Stimulated activated CD4-positive, alpha-beta T cell treated with anti-CD3 and anti-CD28 coated beads, Interleukin-4, amount 100 ng/mL, for 48 hours (primary cell): ENCODE measurements around the gene WDFY3.
"Not testable (repeated sequence)": the region's sequence is repeated elsewhere in the genome, so short reads cannot be mapped to it uniquely, and the experiment has no call there.

Experiments
- DNase-seq, 2 donors: peaks; one replicate each; pipeline ENCODE4 v3.0.0-alpha.2; 2020; ENCODE audit warnings: low read depth in 2 of 2

Gene WDFY3

DNA sequence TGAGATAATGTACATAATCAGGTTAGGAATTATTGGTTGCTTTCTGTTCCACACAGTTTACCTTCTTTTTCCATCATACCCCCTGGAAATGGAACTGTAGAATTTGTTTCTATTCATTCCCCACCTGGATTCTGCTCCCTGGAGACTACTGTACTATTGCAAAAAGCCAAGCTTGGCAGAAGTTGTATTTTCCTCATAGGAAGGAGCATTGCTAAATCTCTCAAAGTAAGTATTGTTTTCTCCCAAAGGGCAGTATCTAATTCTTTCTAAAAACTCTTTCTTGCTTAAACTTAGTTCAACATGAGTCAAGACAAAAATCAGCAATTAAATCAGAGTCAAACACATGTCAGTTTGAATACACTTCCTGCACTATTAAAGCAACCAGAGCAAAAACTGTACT is 247.4 kb downstream of the WDFY3 start:
- no peak for DNase-seq

- DNase-seq = no peak
Measured at GRCh38 chr4:84718699-84719098, 247.8 kb downstream of the WDFY3 start.

DNA sequence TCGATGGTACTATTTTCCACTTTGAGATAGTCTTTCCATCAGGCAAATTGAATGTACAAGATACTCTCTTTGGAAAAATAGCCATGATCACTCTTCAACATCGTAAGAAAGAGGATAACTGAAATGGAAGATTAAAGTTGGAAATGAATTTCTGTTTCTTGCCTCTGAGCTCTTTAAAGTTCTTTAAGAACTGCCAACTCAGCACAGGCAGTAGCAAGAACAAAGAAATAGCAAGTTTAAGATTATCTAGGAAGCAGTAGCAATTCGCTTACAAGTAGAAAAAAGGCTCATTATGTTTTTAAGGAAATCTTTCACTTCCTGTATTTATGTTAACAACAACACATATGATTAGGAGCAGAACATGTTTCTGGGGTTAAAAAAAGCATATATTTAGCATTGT is 255.9 kb downstream of the WDFY3 start:
- DNase-seq = no peak

- DNase-seq = no peak
Measured at GRCh38 chr4:84708406-84709135, 257.9 kb downstream of the WDFY3 start.

DNA sequence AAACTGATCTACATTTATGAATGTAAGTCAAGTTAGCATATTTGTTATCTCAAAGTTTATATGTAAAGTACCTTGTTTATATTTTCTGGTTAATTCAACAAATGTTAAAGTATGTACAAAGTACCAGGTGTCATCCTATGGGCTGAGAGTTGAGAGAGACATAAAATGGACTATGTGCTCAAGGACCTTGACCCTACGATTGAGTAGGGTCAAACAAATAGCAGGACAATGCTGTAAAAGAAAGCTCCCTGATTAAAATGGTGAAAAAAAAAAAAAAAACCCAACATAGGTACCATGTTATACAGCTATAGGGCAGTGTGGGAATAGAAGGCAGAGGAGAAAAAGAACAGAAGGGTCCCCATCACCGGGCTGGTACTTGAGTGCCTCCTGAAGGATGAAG is 260.2 kb downstream of the WDFY3 start:
- DNase-seq = no peak

DNA sequence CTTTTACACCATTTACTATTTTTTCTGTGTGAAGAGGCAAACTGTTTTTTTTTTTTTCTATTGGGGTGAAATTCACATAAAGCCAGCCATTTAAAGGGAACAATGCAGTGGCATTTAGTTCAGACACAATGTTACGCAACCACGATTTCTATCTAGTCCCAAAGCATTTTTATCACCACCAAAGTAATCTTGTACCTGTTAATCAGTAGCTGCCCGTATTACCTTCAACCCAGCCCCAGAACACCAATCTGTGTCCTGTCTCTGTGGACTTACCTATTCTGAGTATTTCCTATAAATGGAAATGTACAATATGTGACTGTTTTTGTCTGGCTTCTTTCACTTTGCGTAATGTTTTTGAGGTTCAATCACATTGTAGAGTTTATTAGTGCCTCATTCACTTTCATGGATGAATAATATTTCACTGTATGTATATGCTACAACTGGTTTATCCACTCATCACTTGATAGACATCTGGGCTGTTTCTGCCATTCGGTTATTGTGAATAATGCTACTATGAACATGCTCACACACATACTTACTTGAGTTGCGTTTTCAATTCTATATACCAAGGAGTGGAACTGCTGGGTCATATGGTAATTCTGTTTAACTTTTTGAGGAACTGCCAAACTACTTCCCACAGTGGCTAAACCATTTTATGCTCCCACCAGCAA is 267.4 kb downstream of the WDFY3 start:
- no peak for DNase-seq

GRCh38 chr4:84697615-84698201 is 268.8 kb downstream of the WDFY3 start:
- DNase-seq = no peak

DNA sequence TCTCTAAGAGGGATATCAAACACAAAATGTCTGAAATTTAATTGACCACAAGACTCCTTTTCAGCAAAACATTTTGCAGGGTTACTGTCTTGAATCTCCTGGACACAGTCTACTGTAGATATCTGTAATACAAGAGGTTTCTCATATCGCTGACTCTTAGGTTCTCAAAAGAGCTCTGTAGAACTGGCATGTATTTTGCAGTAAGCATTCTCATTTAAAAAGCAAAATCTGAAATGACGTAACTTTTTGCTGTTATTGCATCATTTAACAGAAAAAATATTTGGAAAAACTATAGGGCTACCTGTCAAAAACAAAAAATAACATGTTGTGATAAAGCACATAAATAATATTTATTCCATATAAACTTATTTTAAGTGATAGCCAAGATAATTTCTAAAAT is 269.3 kb downstream of the WDFY3 start:
- DNase-seq = no peak

GRCh38 chr4:84691800-84692199 is 274.7 kb downstream of the WDFY3 start:
- DNase-seq = no peak

DNA sequence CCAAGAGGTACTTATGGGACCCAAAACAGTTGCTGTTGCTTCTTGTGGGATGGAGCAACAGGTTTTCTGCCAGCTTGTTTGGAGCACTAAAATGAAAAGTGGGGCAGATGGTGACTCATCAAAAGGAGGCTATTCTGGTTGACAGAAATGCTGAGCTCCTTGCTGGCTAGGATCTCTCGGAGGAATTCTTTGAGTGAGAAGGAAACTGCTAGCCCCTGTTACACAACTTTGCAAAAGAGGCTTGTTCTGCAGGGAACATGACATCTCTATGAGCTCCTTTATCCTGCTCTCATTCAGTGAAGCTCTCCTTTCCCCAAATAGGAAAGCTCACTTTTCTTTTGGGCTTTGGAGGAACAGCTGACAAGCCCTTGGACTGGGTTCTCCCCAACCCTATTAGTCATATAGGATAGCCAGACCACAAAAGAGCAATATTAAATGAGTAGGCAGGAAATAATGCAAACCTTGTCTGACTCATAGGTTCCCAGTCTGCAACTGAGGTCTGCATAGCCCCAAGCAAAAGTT is 275.3 kb downstream of the WDFY3 start:
- DNase-seq = no peak

DNA sequence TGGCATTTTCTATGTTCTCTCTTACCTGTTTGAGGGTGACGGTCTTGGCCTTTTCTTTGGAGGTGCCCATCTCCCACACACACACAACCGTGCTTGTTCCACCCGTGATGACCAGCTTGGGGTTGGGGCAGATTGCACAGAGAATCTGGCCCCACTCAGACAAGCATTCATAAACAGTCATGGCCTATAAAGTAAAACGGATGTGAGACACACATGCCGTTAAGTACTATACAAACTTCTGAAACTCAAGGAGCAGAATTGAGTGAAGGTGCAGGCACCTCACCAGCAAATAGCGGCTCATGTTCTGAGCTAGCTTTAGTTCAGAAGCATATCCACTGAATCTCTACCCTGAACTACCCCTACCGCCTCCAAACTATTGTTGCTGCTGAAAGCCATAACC is 276.0 kb downstream of the WDFY3 start:
- DNase-seq = no peak

- no peak for DNase-seq
Measured at GRCh38 chr4:84689197-84689596, 277.3 kb downstream of the WDFY3 start.

DNA sequence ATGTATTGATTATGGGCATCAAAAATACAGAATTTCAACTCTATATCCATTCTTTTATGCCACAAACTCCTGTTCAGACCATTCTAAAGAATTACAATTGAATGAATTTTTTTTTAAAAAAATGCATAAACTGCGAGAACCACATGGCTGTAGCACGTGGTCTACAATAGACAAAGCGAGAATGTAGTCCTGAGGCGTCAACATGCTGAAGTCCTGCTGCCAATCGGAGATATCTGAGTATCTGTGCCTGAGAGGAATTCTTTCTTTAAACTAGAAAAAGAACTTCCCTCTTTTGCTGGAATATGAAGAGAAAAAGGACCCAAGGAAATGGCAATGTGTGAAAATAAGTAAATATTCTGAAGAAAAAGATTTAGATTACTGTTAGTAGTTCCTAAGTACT is 277.9 kb downstream of the WDFY3 start:
- DNase-seq = no peak

GRCh38 chr4:84685105-84685504 is 281.4 kb downstream of the WDFY3 start:
- no peak for DNase-seq

DNA sequence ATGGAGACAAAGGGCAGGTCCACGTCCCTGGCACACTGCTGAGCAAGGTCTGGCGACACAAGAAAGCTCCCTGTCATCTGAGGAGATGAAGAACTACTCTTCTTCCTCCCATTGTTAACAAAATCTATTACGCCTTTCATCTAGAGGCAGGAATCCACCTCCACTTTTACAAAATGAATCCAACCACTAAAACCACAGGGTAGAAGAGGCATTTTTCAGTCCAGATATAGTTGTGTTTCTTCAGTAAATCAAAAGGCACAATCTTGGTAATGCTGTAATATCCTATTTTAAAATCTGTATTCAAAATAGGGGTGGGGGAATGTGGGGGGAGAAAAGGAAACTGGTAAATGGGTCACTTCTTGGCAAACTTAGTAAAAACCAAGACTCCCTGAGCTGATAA is 282.1 kb downstream of the WDFY3 start:
- no peak for DNase-seq

GRCh38 chr4:84683064-84683850 is 283.2 kb downstream of the WDFY3 start:
- no peak for DNase-seq

DNA sequence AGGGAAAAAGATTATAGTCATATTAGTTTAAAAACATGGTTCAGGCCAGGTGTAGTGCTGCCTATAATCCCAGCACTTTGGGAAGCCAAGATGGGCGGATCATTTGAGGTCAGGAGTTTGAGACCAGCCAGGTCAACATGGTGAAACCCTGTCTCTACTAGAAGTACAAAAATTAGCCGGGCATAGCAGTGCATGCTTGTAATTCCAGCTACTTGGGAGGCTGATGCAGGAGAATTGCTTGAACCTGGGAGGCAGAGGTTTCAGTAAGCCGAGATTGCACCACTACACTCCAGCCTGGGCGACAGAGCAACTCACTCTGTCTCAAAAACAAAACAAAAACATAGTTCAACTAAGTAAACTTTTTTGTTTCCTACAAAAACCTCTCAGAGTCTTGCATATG is 283.8 kb downstream of the WDFY3 start:
- DNase-seq = not testable (repeated sequence)

DNA sequence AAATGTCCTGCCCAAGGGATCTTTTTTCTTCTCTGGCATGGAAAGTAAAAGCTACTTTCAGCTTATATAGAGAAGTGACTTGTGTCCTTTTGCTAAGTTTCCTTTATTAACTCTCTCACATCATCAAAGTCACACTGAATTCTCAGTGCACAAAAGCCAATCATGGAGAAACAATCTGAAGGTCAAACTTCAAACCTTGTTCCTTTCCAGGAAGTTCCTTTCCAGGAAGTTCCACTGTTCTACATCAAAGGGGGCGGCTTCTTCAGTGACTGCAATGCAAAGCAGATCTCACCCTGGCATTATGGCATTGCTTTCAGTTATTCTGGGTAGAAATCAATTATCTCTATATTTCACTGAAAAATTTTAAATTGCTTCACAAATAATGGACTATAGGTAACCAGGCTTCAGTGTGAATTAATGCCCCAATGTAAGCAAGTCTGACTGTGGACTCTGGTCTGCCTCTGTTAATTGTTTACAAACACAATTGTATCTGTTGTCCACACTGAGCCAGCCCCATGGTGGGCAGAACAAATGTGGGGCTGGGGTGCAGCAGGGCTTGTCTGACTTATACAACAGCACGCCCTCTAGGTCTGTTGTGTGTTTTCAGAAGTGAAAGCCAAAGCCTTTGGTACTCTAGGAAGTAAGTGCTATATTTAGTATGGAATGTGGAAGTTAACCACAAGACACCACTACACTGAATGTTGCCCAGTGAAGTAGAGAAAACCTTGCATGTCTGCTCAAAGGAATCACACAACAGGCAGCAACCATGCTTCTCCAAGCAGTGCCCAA is 284.8 kb downstream of the WDFY3 start:
- no peak for DNase-seq

GRCh38 chr4:84680956-84681355 is 285.5 kb downstream of the WDFY3 start:
- no peak for DNase-seq

DNA sequence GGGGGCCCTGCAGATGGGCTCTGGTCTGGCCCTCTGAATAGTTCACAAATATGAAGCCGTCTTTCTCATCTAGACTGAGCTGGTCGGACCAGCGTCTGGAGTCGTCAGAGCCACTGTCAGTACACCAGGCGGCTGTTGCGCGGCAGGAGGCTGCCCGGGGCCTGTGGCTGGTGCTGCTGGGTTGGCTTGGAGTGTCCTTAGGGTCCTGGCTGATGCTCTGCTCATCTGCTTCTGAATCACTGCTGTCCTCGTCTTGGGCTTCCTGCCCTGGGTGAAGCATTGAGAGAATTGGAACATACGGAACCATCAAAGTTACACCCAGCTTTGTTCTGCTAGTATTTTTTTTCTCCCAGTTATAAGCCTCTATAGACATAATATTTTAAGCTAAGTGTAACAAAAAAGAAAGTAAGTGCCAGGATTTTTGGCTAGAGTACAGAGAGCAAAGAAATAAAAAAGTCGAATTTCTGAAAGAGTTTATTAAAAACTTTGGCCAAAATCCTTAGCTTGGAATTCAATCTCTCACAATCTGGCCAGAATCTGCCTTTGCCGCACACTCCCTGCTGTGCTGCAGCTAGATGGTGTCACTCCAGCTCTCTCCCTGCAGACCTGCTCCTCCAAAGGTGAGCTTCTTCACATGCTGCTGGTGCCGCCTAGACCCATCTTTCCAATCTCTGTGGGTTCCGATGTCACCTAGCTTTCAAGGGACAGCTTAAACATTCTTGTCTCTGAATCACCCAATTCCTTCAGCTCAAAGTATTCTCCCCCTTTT is 287.3 kb downstream of the WDFY3 start:
- DNase-seq = no peak

GRCh38 chr4:84677995-84678394 is 288.5 kb downstream of the WDFY3 start:
- DNase-seq = no peak
